MCF 10A (cell line): ENCODE results near the gene INSM1. TPM values are rescaled to one million over a fixed set of nuclear protein-coding genes. Genes with fewer than 3 reads are reported as not detected.
A peak's percentile ranks its signal among the peaks of the same experiment; 100 is the strongest.

Experiments
- BruUV-seq: library from RNA; stranded (reverse); fragments of 400-500 nt; replicated peaks from 2 replicates; lab custom pipeline; 2021; lab: Mats Ljungman, UMichigan
- CTCF ChIA-PET: fragments of 300-600 bp; sonication (Branson Sonifier 250); formaldehyde crosslinking; extraction: SDS; loops from one replicate; lab custom pipeline; 2021; ENCODE audit warnings: antibody characterized with exemption, inconsistent platforms; lab: Yijun Ruan, JAX
- POLR2A ChIA-PET: fragments of 300-600, 350-650 bp; sonication (Branson Sonifier 250); formaldehyde crosslinking; extraction: SDS; loops from one replicate; lab custom pipeline; 2020; ENCODE audit warnings: antibody characterized with exemption, inconsistent platforms; lab: Yijun Ruan, JAX
- DNase-seq: peaks from one replicate; pipeline ENCODE4 v3.0.0-alpha.2; 2018; ENCODE audit not compliant: unreplicated experiment
- H3K27ac Mint-ChIP-seq: one replicate; pipeline ENCODE4 v1.8.0; 2022; ENCODE audit warnings: mild to moderate bottlenecking, low read depth, mixed read lengths; ENCODE audit not compliant: unreplicated experiment
- H3K27me3 Mint-ChIP-seq: one replicate; pipeline ENCODE4 v1.8.0; 2022; ENCODE audit warnings: mixed read lengths; ENCODE audit not compliant: insufficient read depth, unreplicated experiment
- H3K36me3 Mint-ChIP-seq: one replicate; pipeline ENCODE4 v1.8.0; 2022; ENCODE audit warnings: mild to moderate bottlenecking, moderate library complexity, mixed read lengths; ENCODE audit not compliant: insufficient read depth, unreplicated experiment
- H3K4me1 Mint-ChIP-seq: one replicate; pipeline ENCODE4 v1.8.0; 2022; ENCODE audit warnings: mixed read lengths; ENCODE audit not compliant: insufficient read depth, unreplicated experiment
- H3K4me3 Mint-ChIP-seq: one replicate; pipeline ENCODE4 v1.8.0; 2022; ENCODE audit warnings: mild to moderate bottlenecking, moderate library complexity, mixed read lengths; ENCODE audit not compliant: unreplicated experiment
- H3K9me3 Mint-ChIP-seq: one replicate; pipeline ENCODE4 v1.8.0; 2022; ENCODE audit warnings: mixed read lengths; ENCODE audit not compliant: unreplicated experiment
- intact Hi-C: fragments of 100-400 bp; cut with micrococcal nuclease; formaldehyde crosslinking; loops from 2 replicates; pipeline ENCODE4 v1.14.1; 2022
- total RNA-seq: library from RNA; stranded (reverse); gene quantifications from 2 replicates; pipeline ENCODE4 v1.2.3, GENCODE V29; 2022
- TF ChIP-seq, protein P1 (sequence below): fragments of 200-600 bp; IDR thresholded peaks from one replicate; pipeline ENCODE4 v1.8.0; 2022; ENCODE audit warnings: antibody characterized with exemption, mild to moderate bottlenecking; ENCODE audit not compliant: unreplicated experiment

Gene INSM1
- total RNA-seq, 1 experiment from 2014 or later: not detected

DNA sequence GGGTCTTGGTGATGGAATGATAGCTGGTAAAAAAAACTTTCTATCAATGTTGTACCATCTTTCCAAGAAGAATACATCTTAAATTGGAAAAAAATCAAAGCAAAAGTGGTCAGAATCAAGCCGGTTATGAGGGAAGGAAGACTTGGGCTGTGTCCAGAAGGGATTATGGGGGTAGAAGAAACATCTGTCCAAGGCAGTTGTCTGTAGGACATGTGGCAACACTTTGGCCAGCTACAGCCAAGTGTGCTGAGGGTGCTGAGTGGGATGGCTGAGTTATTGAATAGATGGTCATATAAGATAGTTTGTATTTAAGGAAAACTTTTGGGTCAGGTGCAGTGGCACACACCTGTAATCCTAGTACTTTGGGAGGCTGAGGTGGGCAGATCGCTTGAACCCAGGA, 38.4 kb downstream of the INSM1 start:
- TF ChIP-seq, protein P1, sequence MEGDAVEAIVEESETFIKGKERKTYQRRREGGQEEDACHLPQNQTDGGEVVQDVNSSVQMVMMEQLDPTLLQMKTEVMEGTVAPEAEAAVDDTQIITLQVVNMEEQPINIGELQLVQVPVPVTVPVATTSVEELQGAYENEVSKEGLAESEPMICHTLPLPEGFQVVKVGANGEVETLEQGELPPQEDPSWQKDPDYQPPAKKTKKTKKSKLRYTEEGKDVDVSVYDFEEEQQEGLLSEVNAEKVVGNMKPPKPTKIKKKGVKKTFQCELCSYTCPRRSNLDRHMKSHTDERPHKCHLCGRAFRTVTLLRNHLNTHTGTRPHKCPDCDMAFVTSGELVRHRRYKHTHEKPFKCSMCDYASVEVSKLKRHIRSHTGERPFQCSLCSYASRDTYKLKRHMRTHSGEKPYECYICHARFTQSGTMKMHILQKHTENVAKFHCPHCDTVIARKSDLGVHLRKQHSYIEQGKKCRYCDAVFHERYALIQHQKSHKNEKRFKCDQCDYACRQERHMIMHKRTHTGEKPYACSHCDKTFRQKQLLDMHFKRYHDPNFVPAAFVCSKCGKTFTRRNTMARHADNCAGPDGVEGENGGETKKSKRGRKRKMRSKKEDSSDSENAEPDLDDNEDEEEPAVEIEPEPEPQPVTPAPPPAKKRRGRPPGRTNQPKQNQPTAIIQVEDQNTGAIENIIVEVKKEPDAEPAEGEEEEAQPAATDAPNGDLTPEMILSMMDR: no peak
- no peaks in the 10 kb centered on the region for H3K36me3 Mint-ChIP-seq
- BruUV-seq: no TSS peak
- no peak overlapping the region for H3K27ac Mint-ChIP-seq
- no peaks in the 10 kb centered on the region for H3K4me1 Mint-ChIP-seq
- ChIA-PET POLR2A (interaction anchor here (1.0 to 1.1 kb wide), 2 partner anchors 9 to 42 kb away, joined by 3 read pairs; no protein-coding TSS in a partner anchor), CTCF (interaction anchor here (0.6 to 2.2 kb wide), 7 partner anchors 10 to 319 kb away, joined by 3 to 5 read pairs (median 4); no protein-coding TSS in a partner anchor)
- no peaks in the 10 kb centered on the region for H3K27me3 Mint-ChIP-seq
- intact Hi-C loops: loop anchor here (5.0 kb wide), 1 partner anchor 44 kb away; no protein-coding TSS in a partner anchor
- H3K9me3 Mint-ChIP-seq: no peaks in the 10 kb centered on the region
- no peak for DNase-seq
- H3K4me3 Mint-ChIP-seq: no peak overlapping the region

GRCh38 chr20:20407891-20408805, 40.2 kb downstream of the INSM1 start:
- peak; percentile 2 for DNase-seq
- Mint-ChIP-seq H3K4me3 (no peak overlapping the region), H3K36me3 (no peaks in the 10 kb centered on the region), H3K9me3 (no peaks in the 10 kb centered on the region), H3K27me3 (no peaks in the 10 kb centered on the region), H3K27ac (no peak overlapping the region), H3K4me1 (no peaks in the 10 kb centered on the region)
- ChIA-PET CTCF (interaction anchor here (0.7 to 2.2 kb wide), 8 partner anchors 8 to 186 kb away, joined by 3 to 5 read pairs (median 4); no protein-coding TSS in a partner anchor), POLR2A (no interaction called here)
- BruUV-seq: no TSS peak
- TF ChIP-seq, protein P1: no peak
- intact Hi-C loops: loop anchor here (2.0 to 5.0 kb wide), 2 partner anchors 46 to 323 kb away; no protein-coding TSS in a partner anchor

- POLR2A ChIA-PET: no interaction called here
- Mint-ChIP-seq H3K4me3 (no peak overlapping the region), H3K27me3 (no peaks in the 10 kb centered on the region), H3K4me1 (no peaks in the 10 kb centered on the region), H3K9me3 (no peaks in the 10 kb centered on the region), H3K36me3 (no peaks in the 10 kb centered on the region), H3K27ac (no peak overlapping the region)
- BruUV-seq: no TSS peak
- intact Hi-C loops: loop anchor here (2.0 to 5.0 kb wide), 2 partner anchors 47 to 325 kb away; no protein-coding TSS in a partner anchor
- TF ChIP-seq, protein P1: no peak
- no peak for DNase-seq
- CTCF ChIA-PET: interaction anchor here (0.6 to 1.2 kb wide), 4 partner anchors 8 to 185 kb away, joined by 3 to 4 read pairs (median 4); no protein-coding TSS in a partner anchor
Measured at GRCh38 chr20:20409331-20409730, 41.4 kb downstream of the INSM1 start.

GRCh38 chr20:20410678-20411077, 42.8 kb downstream of the INSM1 start:
- no TSS peak for BruUV-seq
- Mint-ChIP-seq H3K9me3 (no peaks in the 10 kb centered on the region), H3K27ac (no peak overlapping the region), H3K27me3 (no peaks in the 10 kb centered on the region), H3K4me3 (no peak overlapping the region), H3K4me1 (no peaks in the 10 kb centered on the region), H3K36me3 (no peaks in the 10 kb centered on the region)
- DNase-seq: no peak
- intact Hi-C loops: no loop called here
- TF ChIP-seq, protein P1: no peak
- ChIA-PET POLR2A (interaction anchor here (0.7 to 1.4 kb wide), 3 partner anchors 9 to 1090 kb away, joined by 3 to 4 read pairs (median 3); no protein-coding TSS in a partner anchor), CTCF (interaction anchor here (0.6 to 1.3 kb wide), 2 partner anchors 183 to 190 kb away, joined by 3 to 4 read pairs; no protein-coding TSS in a partner anchor)
